HG03060 (cell line): ENCODE measurements around the gene OR13C2.
"Not testable (repeated sequence)": the region's sequence is repeated elsewhere in the genome, so short reads cannot be mapped to it uniquely, and the experiment has no call there.

ENCODE experiments used
- ATAC-seq: cut with Tn5 transposase; IDR thresholded peaks from one replicate; pipeline ENCODE4 v1.9.1; 2021; ENCODE audit warnings: low read depth, moderate number of reproducible peaks; ENCODE audit not compliant: unreplicated experiment

The OR13C2 gene

GRCh38 chr9:104605527-104605926, at the start of gene OR13C2:
Gene OR13C2 (minus strand): TSS chr9:104605627. CDS start chr9:104605627, 0 bp downstream.
- ATAC-seq, result not testable (repeated sequence)

DNA sequence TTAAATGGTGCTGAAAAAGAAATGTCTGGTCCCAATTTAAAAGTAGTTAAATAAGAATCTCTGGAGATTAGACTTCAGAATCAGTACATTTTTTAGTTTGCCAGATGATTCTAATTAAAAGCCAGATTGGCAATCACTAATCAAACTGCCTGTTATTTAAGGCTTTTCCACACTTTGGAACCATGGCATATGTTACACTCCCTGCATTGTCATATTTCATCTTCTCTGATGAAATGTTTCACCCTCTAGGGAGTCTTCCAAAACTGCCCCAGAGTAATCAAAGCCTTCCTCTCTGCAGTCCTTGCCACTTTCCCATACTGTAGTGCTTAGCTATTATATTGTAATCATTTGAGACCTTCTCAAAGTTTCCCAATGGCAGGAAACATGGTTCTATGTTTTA, 30.0 kb upstream of the OR13C2 start:
- no peak for ATAC-seq

- no peak for ATAC-seq
Measured at GRCh38 chr9:104633976-104634520, 28.6 kb upstream of the OR13C2 start.

DNA sequence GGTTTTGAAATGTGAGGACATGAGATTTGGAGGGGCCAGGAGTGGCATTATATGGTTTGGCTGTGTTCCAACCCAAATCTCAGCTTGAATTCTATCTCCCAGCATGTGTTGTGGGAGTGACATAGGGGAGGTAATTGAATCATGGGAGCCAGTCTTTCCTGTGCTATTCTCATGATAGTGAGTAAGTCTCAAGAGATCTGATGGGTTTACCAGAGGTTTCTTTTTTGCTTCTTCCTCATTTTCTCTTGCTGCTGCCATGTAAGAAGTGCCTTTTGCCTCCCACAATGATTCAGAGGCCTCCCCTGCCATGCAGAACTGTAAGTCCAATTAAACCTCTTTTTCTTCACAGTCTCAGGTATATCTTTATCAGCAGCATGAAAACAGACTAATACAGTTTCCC, 20.5 kb upstream of the OR13C2 start:
- not testable (repeated sequence) for ATAC-seq

DNA sequence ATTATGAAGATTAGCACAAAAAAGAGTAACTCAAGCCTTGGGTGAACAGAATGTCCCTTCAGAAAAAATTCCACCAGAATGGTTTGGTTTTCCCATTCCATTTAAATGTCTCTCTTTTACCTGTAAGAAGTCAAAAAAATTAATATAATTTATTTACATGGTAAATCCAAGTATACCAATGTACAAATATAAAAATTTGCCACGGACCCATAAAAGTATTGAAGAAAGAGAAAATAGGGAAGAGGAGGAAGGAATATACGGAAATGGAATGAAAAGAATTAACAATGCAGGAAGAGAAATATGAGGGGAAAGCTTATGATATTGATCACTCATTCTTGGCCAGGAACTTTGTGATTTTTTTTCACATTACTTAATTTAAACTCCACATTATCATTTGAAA, 12.7 kb upstream of the OR13C2 start, which contains the start of gene OR13C9:
Gene OR13C9, minus strand, starts transcription at position 101 of the 400 bp plus-strand sequence. Its CDS starts 0 bp downstream, at position 101.
- ATAC-seq, result no peak

DNA sequence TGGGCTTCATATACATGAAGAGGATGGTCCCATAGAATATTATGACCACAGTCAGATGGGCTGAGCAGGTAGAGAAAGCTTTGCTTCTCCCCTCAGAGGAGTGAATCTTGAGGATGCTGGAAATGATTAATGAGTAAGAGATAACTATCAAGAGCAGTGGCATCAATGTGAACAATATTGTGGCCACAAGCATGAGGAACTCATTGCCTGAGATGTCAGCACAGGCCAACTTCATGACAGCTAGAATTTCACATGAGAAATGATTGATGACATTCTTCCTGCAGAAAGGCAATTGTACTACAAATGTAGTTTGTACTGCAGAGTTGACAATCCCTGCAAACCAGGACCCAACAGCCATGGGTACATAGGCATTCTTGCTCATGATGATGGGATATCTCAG, 12.0 kb upstream of the OR13C2 start:
- no peak for ATAC-seq

DNA sequence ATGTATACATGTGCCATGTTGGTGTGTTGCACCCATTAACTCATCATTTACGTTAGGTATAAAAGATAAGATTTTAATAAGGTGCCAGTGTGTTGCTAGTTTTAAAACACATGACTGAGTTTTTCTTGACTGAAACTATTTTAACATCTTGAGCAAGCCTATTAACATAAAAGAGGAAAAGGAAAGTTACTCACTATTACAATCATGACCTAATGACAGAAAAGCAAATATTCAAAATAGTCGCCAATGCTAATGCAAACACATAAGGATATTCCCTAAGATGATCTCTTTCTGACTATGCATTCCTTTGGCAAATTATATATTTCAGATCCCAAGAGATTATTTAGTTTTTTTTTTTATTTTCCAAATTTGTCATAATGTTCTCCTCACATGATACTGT, 5.8 kb upstream of the OR13C2 start:
- ATAC-seq, result no peak

GRCh38 chr9:104608336-104608735, 2.9 kb upstream of the OR13C2 start:
- no peak for ATAC-seq

DNA sequence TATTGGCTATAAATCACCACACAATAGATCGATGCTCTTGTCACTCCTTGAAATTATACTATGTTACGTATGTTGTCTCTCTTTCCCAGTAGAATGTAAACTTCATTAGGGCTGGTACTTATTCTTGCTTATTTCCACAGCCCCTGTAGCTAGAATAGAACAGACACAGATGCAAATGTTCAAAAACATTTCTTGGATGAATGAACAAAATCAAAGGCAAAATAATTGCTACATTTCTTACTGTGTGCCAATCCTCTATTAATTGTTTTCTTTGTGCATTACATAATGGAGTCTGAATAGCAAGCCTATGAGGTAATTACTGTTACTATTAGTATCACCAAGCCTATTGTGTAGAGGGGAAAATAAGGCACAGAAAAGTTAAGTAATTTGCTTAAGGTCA, 725 bp upstream of the OR13C2 start:
- no peak for ATAC-seq

GRCh38 chr9:104604801-104605200, 626 bp downstream of the OR13C2 start:
- ATAC-seq, result no peak

DNA sequence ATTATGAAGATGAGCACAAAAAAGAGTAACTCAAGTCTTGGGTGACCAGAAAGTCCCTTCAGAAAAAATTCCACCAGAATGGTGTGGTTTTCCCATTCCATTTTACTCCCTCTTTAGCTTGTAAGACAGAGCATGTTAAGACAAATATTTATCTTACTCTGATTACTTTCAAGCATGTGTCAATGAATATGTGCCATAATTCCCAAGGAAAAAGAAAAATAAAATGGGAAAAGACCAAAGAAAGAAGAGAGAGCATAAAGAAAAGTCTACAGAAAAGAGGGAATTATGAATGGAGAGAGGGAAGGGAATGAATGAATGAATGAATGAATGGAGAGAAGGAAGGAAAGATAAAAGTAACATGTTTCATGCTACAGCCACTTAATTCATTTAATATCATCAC, 6.1 kb downstream of the OR13C2 start, which contains the start of gene OR13C5:
Gene OR13C5, minus strand, starts transcription at position 101 of the 400 bp plus-strand sequence. Its CDS starts 0 bp downstream, at position 101.
- not testable (repeated sequence) for ATAC-seq

DNA sequence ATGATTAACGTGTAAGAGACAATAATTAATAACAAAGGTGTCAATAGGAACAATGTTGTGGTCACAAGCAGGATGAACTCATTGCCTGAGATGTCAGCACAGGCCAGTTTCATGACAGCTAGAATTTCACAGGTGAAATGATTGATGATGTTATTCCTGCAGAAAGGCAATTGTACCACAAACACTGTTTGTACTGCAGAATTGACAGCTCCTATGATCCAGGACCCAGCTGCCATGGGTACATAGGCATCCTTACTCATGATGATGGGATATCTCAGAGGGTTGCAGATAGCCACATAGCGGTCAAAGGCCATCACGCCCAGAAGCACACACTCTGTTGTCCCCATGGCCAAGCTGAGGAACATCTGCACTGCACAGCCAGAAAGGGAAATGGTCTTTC, 6.7 kb downstream of the OR13C2 start:
- not testable (repeated sequence) for ATAC-seq

- ATAC-seq, result no peak
Measured at GRCh38 chr9:104589626-104590025, 15.8 kb downstream of the OR13C2 start.

GRCh38 chr9:104586496-104587180, 18.8 kb downstream of the OR13C2 start:
- ATAC-seq, result no peak

- no peak for ATAC-seq
Measured at GRCh38 chr9:104580562-104580961, 24.9 kb downstream of the OR13C2 start.

- no peak for ATAC-seq
Measured at GRCh38 chr9:104577263-104577662, 28.2 kb downstream of the OR13C2 start.

- ATAC-seq, result no peak
Measured at GRCh38 chr9:104575456-104575855, 30.0 kb downstream of the OR13C2 start.

DNA sequence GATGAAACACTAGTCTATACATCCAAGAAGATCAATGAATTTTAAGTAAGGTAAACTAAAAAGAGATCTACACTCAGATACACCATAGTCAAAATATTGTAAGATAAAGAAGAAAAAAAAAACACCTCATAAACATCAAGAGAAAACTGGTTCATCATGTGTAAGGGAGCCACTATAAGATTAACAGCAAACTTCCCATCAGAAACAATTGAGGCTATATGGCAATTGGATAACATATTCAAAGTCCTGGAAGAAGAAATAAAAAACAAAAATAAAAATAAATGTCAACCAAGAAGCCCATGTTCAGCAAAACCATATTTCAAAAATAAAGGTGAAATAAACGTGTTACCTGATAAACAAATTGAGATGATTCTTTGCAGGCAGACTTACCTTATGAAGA, 32.8 kb downstream of the OR13C2 start:
- ATAC-seq, result no peak

DNA sequence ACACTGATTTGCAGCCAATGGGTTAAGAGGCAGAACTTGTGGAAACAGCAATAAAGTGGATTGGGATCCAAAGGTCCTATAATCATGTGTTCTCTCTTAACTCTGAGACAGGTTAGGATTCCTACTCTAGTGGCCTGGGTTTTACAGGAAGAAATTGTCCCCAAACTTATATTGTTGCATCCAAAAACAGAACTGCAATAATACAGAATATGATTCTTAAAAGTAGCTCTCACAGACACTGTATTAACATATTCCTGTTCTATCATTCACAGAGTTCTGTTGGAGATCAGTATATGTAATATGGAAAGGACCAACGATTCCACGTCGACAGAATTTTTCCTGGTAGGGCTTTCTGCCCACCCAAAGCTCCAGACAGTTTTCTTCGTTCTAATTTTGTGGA, 36.6 kb downstream of the OR13C2 start, which contains the start of gene OR13C8:
Gene OR13C8, plus strand, starts transcription at position 301 of the 400 bp plus-strand sequence. Its CDS starts 0 bp downstream, at position 301.
- no peak for ATAC-seq

GRCh38 chr9:104564358-104564757, 41.1 kb downstream of the OR13C2 start:
- no peak for ATAC-seq

- no peak for ATAC-seq
Measured at GRCh38 chr9:104556830-104557634, 48.4 kb downstream of the OR13C2 start.
